Adrenal gland (tissue), 19 donors: ENCODE results near the gene NSRP1. TPM values are rescaled to one million over a fixed set of nuclear protein-coding genes. Genes with fewer than 3 reads are reported as not detected.

ENCODE experiments used
- DNase-seq, 7 donors: peaks; one replicate each; pipeline ENCODE4 v3.0.0-alpha.2; 2019 to 2020
- H3K27ac ChIP-seq, 5 donors: fragments of 200-600 bp; sonication (generic) in 4 of 5; 1 replicate in 3 of 5; 2 replicates in 2 of 5; pipeline versions ENCODE4 v1.5.1 to v1.8.0; 2016 to 2020; ENCODE audit warnings: mild to moderate bottlenecking in 1 of 5
- H3K27me3 ChIP-seq: fragments of 200-600 bp; 2 replicates; pipeline ENCODE4 v1.8.0; 2021
- H3K36me3 ChIP-seq, 2 donors: fragments of 200-600 bp; replicated peaks in 1 of 2; 1 replicate in 1 of 2; 2 replicates in 1 of 2; pipeline versions ENCODE4 v1.5.1 to v1.8.0; 2018 to 2022
- H3K4me1 ChIP-seq, 2 donors: fragments of 200-600 bp; replicated peaks in 1 of 2; 1 replicate in 1 of 2; 2 replicates in 1 of 2; pipeline versions ENCODE4 v1.5.1 to v1.8.0; 2018 to 2021
- H3K4me3 ChIP-seq, 4 donors: fragments of 200-600 bp; sonication (generic) in 3 of 4; one replicate each; pipeline ENCODE4 v1.5.1; 2016 to 2018
- H3K9me3 ChIP-seq, 3 donors: fragments of 200-600 bp; sonication (generic) in 1 of 3; replicated peaks in 1 of 3; 1 replicate in 2 of 3; 2 replicates in 1 of 3; pipeline versions ENCODE4 v1.5.1 to v1.8.0; 2016 to 2021
- POLR2A ChIP-seq, 2 donors: fragments of 450-650 bp; IDR thresholded peaks; one replicate each; pipeline ENCODE4 v1.6.1; 2017; ENCODE audit warnings: antibody characterized with exemption in 2 of 2, mild to moderate bottlenecking in 2 of 2, moderate library complexity in 1 of 2
- WGBS, 4 donors: extraction: QIAGEN DNeasy Blood & Tissue Kit in 2 of 4; methylation state at CpG; one replicate each; pipeline versions ENCODE4 v1.1.5 to v1.1.7; 2013 to 2017; 5-methylcytosine and 5-hydroxymethylcytosine counted together
- intact Hi-C, 2 donors: fragments of 100-400 bp; cut with DNase I; formaldehyde crosslinking; loops; one replicate each; pipeline versions ENCODE4 v1.14.1 to v1.15.0; 2022 to 2023
- long read RNA-seq, 10 donors: library from polyadenylated mRNA in 3 of 10; unstranded in 2 of 10; stranded (forward) in 1 of 10; transcript quantifications; one replicate each; pipeline ENCODE4 v2.0.0 and lab custom pipeline, GENCODE V29; 2021 to 2026
- polyA plus RNA-seq, 3 donors: library from polyadenylated mRNA; stranded (reverse); fragments of 200-250 nt in 2 of 3; fragments of 350-450 nt in 1 of 3; fragmentation: Illumina TruSeq in 1 of 3; extraction: RNeasy Lipid Tissue Mini Kit (QIAGEN cat#74804) in 1 of 3; gene quantifications; one replicate each; pipeline ENCODE4 v1.2.3, GENCODE V29; 2013 to 2014
- total RNA-seq, 9 donors: library from RNA; depleted of rRNA in 4 of 9; stranded (reverse); fragments of >200 nt in 4 of 9; fragments of 120-200 nt in 1 of 9; fragmentation: NEBNext Ultra II Directional in 1 of 9; extraction: Animal tissue kit (Norgen Biotek cat#: 25700) in 1 of 9; gene quantifications; one replicate each; pipeline versions ENCODE4 v1.1.0 to v1.2.4, GENCODE V29; 2013 to 2023
- TF ChIP-seq, protein P1 (sequence below), 6 experiments: fragments of 450-650 bp in 4 of 6; fragments of 200-600 bp in 2 of 6; sonication (generic) in 1 of 6; IDR thresholded peaks; 1 replicate in 5 of 6; 2 replicates in 1 of 6; pipeline versions ENCODE4 v1.5.1 to v1.8.0; 2016 to 2021; ENCODE audit warnings: antibody characterized with exemption in 6 of 6, mild to moderate bottlenecking in 2 of 6, moderate library complexity in 1 of 6
- donor health status: healthy with polysubstance abuse.
- donor health status: Bipolar disorder and iron deficiency.
- donor health status: DM: yes; HTN: yes; CAD: no.
- donor health status: DM: no; HTN: no; CAD: no.
- donor health status: DM: no; HTN: no; CAD: no.
- donor health status: DM: yes; HTN: yes; CAD: no.

The NSRP1 gene, protein sequence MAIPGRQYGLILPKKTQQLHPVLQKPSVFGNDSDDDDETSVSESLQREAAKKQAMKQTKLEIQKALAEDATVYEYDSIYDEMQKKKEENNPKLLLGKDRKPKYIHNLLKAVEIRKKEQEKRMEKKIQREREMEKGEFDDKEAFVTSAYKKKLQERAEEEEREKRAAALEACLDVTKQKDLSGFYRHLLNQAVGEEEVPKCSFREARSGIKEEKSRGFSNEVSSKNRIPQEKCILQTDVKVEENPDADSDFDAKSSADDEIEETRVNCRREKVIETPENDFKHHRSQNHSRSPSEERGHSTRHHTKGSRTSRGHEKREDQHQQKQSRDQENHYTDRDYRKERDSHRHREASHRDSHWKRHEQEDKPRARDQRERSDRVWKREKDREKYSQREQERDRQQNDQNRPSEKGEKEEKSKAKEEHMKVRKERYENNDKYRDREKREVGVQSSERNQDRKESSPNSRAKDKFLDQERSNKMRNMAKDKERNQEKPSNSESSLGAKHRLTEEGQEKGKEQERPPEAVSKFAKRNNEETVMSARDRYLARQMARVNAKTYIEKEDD
- 10 to 100 TPM in 8 of 9 donors, 1 to 10 TPM in 1; 8.9 to 60.6 (median 21.2) TPM for total RNA-seq
- polyA plus RNA-seq: 10 to 100 TPM; 19.2 to 63.6 (median 36.0) TPM
- long read RNA-seq, donor 1, partial matches to known transcripts: 0 of 5 reads
- long read RNA-seq, donor 1, other reads (novel, unspliced or antisense): 0 of 5 reads
- long read RNA-seq, donor 2, transcript NSRP1-201 (7 exons, 2,541 nt): major isoform, 7 of 8 reads
- long read RNA-seq, donor 2, partial matches to known transcripts: 0 of 8 reads
- long read RNA-seq, donor 2, other reads (novel, unspliced or antisense): 0 of 8 reads
- long read RNA-seq, donor 3, transcript NSRP1-201 (7 exons, 2,541 nt): major isoform, 9 of 12 reads
- long read RNA-seq, donor 3, partial matches to known transcripts: 0 of 12 reads
- long read RNA-seq, donor 3, other reads (novel, unspliced or antisense): 0 of 12 reads
- long read RNA-seq, donor 4, transcript NSRP1-201 (7 exons, 2,541 nt): major isoform, 7 of 38 reads
- long read RNA-seq, donor 4, partial matches to known transcripts: 17 of 38 reads
- long read RNA-seq, donor 4, other reads (novel, unspliced or antisense): 10 of 38 reads
- long read RNA-seq, donor 5, transcript NSRP1-201 (7 exons, 2,541 nt): major isoform, 38 of 50 reads
- long read RNA-seq, donor 5, partial matches to known transcripts: 3 of 50 reads
- long read RNA-seq, donor 5, other reads (novel, unspliced or antisense): 4 of 50 reads
- long read RNA-seq, donor 6, partial matches to known transcripts: 14 of 26 reads
- long read RNA-seq, donor 6, other reads (novel, unspliced or antisense): 3 of 26 reads
- long read RNA-seq, donor 7, transcript NSRP1-201 (7 exons, 2,541 nt): major isoform, 7 of 8 reads
- long read RNA-seq, donor 7, partial matches to known transcripts: 0 of 8 reads
- long read RNA-seq, donor 7, other reads (novel, unspliced or antisense): 0 of 8 reads
- long read RNA-seq, donor 8, transcript NSRP1-201 (7 exons, 2,541 nt): major isoform, 5 of 9 reads
- long read RNA-seq, donor 8, partial matches to known transcripts: 0 of 9 reads
- long read RNA-seq, donor 8, other reads (novel, unspliced or antisense): 0 of 9 reads
- long read RNA-seq, donor 9, transcript NSRP1-201 (7 exons, 2,541 nt): major isoform, 12 of 16 reads
- long read RNA-seq, donor 9, partial matches to known transcripts: 0 of 16 reads
- long read RNA-seq, donor 9, other reads (novel, unspliced or antisense): 0 of 16 reads
- long read RNA-seq, donor 10, transcript NSRP1-201 (7 exons, 2,541 nt): major isoform, 11 of 12 reads
- long read RNA-seq, donor 10, partial matches to known transcripts: 0 of 12 reads
- long read RNA-seq, donor 10, other reads (novel, unspliced or antisense): 0 of 12 reads

DNA sequence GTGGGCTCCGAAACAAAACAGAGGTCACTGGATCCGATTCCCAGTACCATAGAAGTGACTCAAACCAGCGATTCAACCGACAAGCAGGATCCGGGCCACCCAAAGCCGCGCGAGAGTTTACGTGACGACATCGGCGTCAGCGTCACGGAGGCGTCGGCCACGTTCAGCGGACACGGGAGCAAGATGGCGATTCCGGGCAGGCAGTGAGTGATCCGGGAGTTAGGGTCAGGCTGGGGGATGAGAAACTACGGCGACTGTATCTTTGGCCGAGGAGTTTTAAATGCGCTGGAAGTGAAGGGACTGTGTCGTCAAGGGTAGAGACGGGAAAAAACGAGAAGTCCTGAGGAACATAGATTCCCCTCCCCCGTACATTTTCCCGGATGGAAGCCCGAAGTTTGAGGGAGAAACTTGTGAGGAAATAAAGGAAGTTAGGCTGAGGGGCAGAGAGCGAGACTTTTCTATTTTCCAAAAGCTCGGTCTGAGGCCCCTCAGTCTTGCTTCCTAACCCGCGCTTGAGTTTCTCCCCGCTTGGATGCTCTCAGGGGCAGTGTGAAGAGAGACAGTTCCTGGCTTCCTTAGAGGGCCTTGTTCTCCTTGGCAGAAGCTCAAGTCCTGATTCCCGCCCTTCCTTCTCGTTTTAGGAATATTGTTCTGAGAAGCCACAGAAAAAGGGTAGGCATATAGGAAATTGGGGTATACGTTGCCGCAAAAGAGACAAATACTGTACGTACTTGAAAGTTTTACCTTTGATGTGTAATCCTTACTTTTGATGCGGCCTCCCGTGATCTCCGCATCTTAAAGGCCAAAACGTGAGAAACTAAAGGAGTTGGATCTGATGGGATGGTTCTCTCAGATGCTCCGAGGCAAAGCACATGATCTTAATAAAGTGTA, at the start of gene NSRP1:
Gene NSRP1 (plus strand): TSS at position 156 of the 891 bp plus-strand sequence. CDS start 28 bp downstream, at position 184.
- TF ChIP-seq, protein P1, sequence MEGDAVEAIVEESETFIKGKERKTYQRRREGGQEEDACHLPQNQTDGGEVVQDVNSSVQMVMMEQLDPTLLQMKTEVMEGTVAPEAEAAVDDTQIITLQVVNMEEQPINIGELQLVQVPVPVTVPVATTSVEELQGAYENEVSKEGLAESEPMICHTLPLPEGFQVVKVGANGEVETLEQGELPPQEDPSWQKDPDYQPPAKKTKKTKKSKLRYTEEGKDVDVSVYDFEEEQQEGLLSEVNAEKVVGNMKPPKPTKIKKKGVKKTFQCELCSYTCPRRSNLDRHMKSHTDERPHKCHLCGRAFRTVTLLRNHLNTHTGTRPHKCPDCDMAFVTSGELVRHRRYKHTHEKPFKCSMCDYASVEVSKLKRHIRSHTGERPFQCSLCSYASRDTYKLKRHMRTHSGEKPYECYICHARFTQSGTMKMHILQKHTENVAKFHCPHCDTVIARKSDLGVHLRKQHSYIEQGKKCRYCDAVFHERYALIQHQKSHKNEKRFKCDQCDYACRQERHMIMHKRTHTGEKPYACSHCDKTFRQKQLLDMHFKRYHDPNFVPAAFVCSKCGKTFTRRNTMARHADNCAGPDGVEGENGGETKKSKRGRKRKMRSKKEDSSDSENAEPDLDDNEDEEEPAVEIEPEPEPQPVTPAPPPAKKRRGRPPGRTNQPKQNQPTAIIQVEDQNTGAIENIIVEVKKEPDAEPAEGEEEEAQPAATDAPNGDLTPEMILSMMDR (IDR thresholded peaks at IDR 0.05): no peak
- TF ChIP-seq POLR2A (IDR thresholded peaks at IDR 0.05): peak; percentile 93 to 98
- intact Hi-C loops: no loop called here
- DNase-seq: peak; percentile 95 to 99 (median 97)
- Histone ChIP-seq H3K36me3 (peaks cover 0 to 7% of the 10 kb centered on the region in 2 donors), H3K4me1 (peaks cover 13 to 25% of the 10 kb centered on the region in 2 donors), H3K9me3 (no peaks in the 10 kb centered on the region), H3K27me3 (no peaks in the 10 kb centered on the region), H3K27ac (peak within 1 kb of the TSS; percentile 94 to 99 (median 97)), H3K4me3 (peak within 1 kb of the TSS; percentile 29 to 88 (median 75))
- 0 to 1% (median 0%) methylated on average over 22 to 47 of the region's 47 CpGs for WGBS, 4 donors

DNA sequence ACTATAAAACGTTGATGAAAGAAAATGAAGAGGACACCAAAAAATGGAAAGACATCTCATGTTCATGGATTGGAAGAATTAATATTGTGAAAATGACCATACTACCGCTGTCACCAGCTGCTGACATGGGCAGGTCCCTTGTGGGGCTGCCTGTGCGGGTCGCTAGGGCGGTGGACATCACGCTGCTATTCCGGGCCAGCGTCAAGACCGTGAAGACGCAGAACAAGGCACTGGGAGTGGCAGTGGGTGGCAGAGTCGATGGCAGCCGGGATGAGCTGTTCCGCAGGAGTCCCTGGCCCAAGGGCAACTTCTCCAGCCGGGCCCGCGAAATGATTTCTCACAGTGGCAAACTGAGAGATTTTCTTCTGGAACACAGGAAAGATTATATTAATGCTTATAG, 48.2 kb upstream of the NSRP1 start:
- Histone ChIP-seq H3K27ac (no peak overlapping the region), H3K9me3 (peaks cover 0 to 15% (median 7%) of the 10 kb centered on the region in 3 donors), H3K4me1 (no peaks in the 10 kb centered on the region), H3K27me3 (no peaks in the 10 kb centered on the region), H3K4me3 (no peak overlapping the region), H3K36me3 (no peaks in the 10 kb centered on the region)
- DNase-seq: no peak
- WGBS, 4 donors: 87 to 94% (median 91%) methylated on average over 15 to 16 of the region's 16 CpGs
- no peak for TF ChIP-seq POLR2A (IDR thresholded peaks at IDR 0.05)
- TF ChIP-seq, protein P1 (IDR thresholded peaks at IDR 0.05): no peak
- intact Hi-C loops: no loop called here

DNA sequence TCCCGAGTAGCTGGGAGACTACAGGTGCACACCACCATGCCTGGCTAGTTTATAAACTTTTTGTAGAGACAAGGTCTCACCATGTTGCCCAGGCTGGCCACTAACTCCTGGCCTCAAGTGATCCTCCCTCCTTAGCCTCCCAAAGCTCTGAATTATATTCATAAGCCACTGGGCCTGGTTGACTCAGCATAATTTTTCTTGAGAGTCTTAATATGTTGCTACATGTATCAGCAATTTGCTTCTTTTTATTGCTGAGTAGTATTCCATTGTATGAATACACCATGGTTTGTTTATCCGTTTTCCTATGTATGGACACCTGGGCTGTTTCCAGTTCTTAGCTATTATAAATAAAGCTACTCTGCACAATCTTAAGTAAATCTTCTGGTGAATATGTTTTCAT, 42.4 kb upstream of the NSRP1 start:
- no peak overlapping the region for H3K27ac ChIP-seq
- H3K36me3 ChIP-seq: no peaks in the 10 kb centered on the region
- WGBS, 4 donors: 74 to 80% (median 76%) methylated on average over 2 of the region's 2 CpGs
- intact Hi-C loops: no loop called here
- no peaks in the 10 kb centered on the region for H3K9me3 ChIP-seq
- TF ChIP-seq, protein P1 (IDR thresholded peaks at IDR 0.05): no peak
- no peak for TF ChIP-seq POLR2A (IDR thresholded peaks at IDR 0.05)
- H3K4me3 ChIP-seq: no peak overlapping the region
- no peaks in the 10 kb centered on the region for H3K4me1 ChIP-seq
- H3K27me3 ChIP-seq: no peaks in the 10 kb centered on the region
- no peak for DNase-seq
